Astrocyte (in vitro differentiated cells and primary cell): Measurements from ENCODE around the gene GKN1. TPM values are rescaled to one million over a fixed set of nuclear protein-coding genes. Genes with fewer than 3 reads are reported as not detected.
A peak's percentile ranks its signal among the peaks of the same experiment; 100 is the strongest.

Experiments
- DNase-seq: peaks from one replicate; pipeline ENCODE4 v3.0.0-alpha.2; 2010; ENCODE audit warnings: low read depth
- FAIRE-seq: peaks from 2 replicates; lab custom pipeline; 2011; peaks lifted over from hg19 to GRCh38; lab: Jason Lieb, UNC
- H2AFZ ChIP-seq: 2 replicates; pipeline ENCODE4 v1.6.0; 2012; ENCODE audit warnings: low read depth, low read length, inconsistent platforms
- H3K27ac ChIP-seq: 2 replicates; pipeline ENCODE4 v1.5.1; 2011; ENCODE audit warnings: low read depth, low read length, inconsistent platforms
- H3K27me3 ChIP-seq: 2 replicates; pipeline ENCODE4 v1.6.0; 2011; ENCODE audit warnings: low read length, inconsistent platforms; ENCODE audit not compliant: insufficient read depth
- H3K36me3 ChIP-seq: 2 replicates; pipeline ENCODE4 v1.5.1; 2011; ENCODE audit warnings: low read length, inconsistent platforms; ENCODE audit not compliant: insufficient read depth
- H3K4me1 ChIP-seq: 2 replicates; pipeline ENCODE4 v1.5.1; 2011; ENCODE audit warnings: low read length, inconsistent platforms; ENCODE audit not compliant: insufficient read depth
- H3K4me2 ChIP-seq: 2 replicates; pipeline ENCODE4 v1.6.0; 2012; ENCODE audit warnings: low read length, inconsistent platforms
- H3K4me3 ChIP-seq: 2 replicates; pipeline ENCODE4 v1.5.1; 2011; ENCODE audit warnings: low read depth, mild to moderate bottlenecking, low read length, inconsistent platforms; ENCODE audit not compliant: insufficient read depth
- H3K79me2 ChIP-seq: 2 replicates; pipeline ENCODE4 v1.6.0; 2012; ENCODE audit warnings: mild to moderate bottlenecking, low read length, inconsistent platforms; ENCODE audit not compliant: insufficient read depth
- H3K9ac ChIP-seq: 2 replicates; pipeline ENCODE4 v1.6.0; 2012; ENCODE audit warnings: mild to moderate bottlenecking, low read length, inconsistent platforms
- H3K9me3 ChIP-seq: 2 replicates; pipeline ENCODE4 v1.5.1; 2012; ENCODE audit warnings: low read depth, mild to moderate bottlenecking, low read length, inconsistent platforms; ENCODE audit not compliant: insufficient read depth
- H4K20me1 ChIP-seq: 2 replicates; pipeline ENCODE4 v1.6.0; 2012; ENCODE audit warnings: low read length, inconsistent platforms; ENCODE audit not compliant: insufficient read depth
- H3K27ac Mint-ChIP-seq: one replicate; pipeline ENCODE4 v1.8.0; 2021; ENCODE audit warnings: mild to moderate bottlenecking, mixed read lengths; ENCODE audit not compliant: unreplicated experiment
- H3K27me3 Mint-ChIP-seq: one replicate; pipeline ENCODE4 v1.8.0; 2021; ENCODE audit warnings: low read depth, mixed read lengths; ENCODE audit not compliant: unreplicated experiment
- H3K36me3 Mint-ChIP-seq: one replicate; pipeline ENCODE4 v1.8.0; 2021; ENCODE audit warnings: low read depth, mixed read lengths; ENCODE audit not compliant: unreplicated experiment
- H3K4me1 Mint-ChIP-seq: one replicate; pipeline ENCODE4 v1.8.0; 2021; ENCODE audit warnings: low read depth, mixed read lengths; ENCODE audit not compliant: unreplicated experiment
- H3K4me3 Mint-ChIP-seq: one replicate; pipeline ENCODE4 v1.8.0; 2021; ENCODE audit warnings: mild to moderate bottlenecking, moderate library complexity, mixed read lengths; ENCODE audit not compliant: unreplicated experiment
- H3K9me3 Mint-ChIP-seq: one replicate; pipeline ENCODE4 v1.8.0; 2021; ENCODE audit warnings: mild to moderate bottlenecking, mixed read lengths; ENCODE audit not compliant: unreplicated experiment
- CTCF ChIP-seq: IDR thresholded peaks from 2 replicates; pipeline ENCODE4 v1.5.1; 2011; ENCODE audit warnings: low read depth, mild to moderate bottlenecking, inconsistent platforms, low read length, moderate library complexity; ENCODE audit not compliant: insufficient read depth
- EZH2 ChIP-seq: IDR thresholded peaks from 2 replicates; pipeline ENCODE4 v1.6.1; 2012; ENCODE audit warnings: mild to moderate bottlenecking, low read length, inconsistent platforms; ENCODE audit not compliant: insufficient read depth
- total RNA-seq: library from RNA; stranded (reverse); gene quantifications from 2 replicates; pipeline ENCODE4 v1.2.1, GENCODE V29; 2021

The GKN1 gene
- total RNA-seq, 1 donor from 2014 or later, result not detected

- Histone ChIP-seq H2AFZ (no peak overlapping the region), H3K79me2 (no peaks in the 10 kb centered on the region), H3K4me1 (peaks cover 18% of the 10 kb centered on the region), H3K9ac (no peak overlapping the region), H3K27me3 (no peaks in the 10 kb centered on the region), H3K27ac (no peak overlapping the region), H3K9me3 (no peaks in the 10 kb centered on the region), H4K20me1 (no peaks in the 10 kb centered on the region), H3K4me3 (no peak overlapping the region), H3K36me3 (no peaks in the 10 kb centered on the region), H3K4me2 (no peak overlapping the region)
- H3K36me3 Mint-ChIP-seq, result no peaks in the 10 kb centered on the region
- no peak overlapping the region for H3K4me3 Mint-ChIP-seq
- H3K27ac Mint-ChIP-seq, result no peak overlapping the region
- FAIRE-seq (no peak), DNase-seq (no peak)
- H3K4me1 Mint-ChIP-seq, result peaks cover 19% of the 10 kb centered on the region
- no peak for TF ChIP-seq EZH2
- no peak for TF ChIP-seq CTCF
- H3K27me3 Mint-ChIP-seq, result no peaks in the 10 kb centered on the region
- H3K9me3 Mint-ChIP-seq, result no peaks in the 10 kb centered on the region
These were observed 34.1 kb upstream of the GKN1 start for GRCh38 chr2:68940369-68940768.

- FAIRE-seq (no peak), DNase-seq (no peak)
- H3K4me3 Mint-ChIP-seq, result no peak overlapping the region
- no peak for TF ChIP-seq CTCF
- no peak for TF ChIP-seq EZH2
- no peaks in the 10 kb centered on the region for H3K27me3 Mint-ChIP-seq
- Histone ChIP-seq H3K4me2 (no peak overlapping the region), H2AFZ (no peak overlapping the region), H3K4me3 (no peak overlapping the region), H4K20me1 (no peaks in the 10 kb centered on the region), H3K27me3 (no peaks in the 10 kb centered on the region), H3K4me1 (no peaks in the 10 kb centered on the region), H3K9me3 (no peaks in the 10 kb centered on the region), H3K79me2 (no peaks in the 10 kb centered on the region), H3K27ac (no peak overlapping the region), H3K36me3 (no peaks in the 10 kb centered on the region), H3K9ac (no peak overlapping the region)
- H3K4me1 Mint-ChIP-seq, result no peaks in the 10 kb centered on the region
- peaks cover 2% of the 10 kb centered on the region for H3K9me3 Mint-ChIP-seq
- H3K36me3 Mint-ChIP-seq, result no peaks in the 10 kb centered on the region
- no peak overlapping the region for H3K27ac Mint-ChIP-seq
These were observed 31.6 kb upstream of the GKN1 start for GRCh38 chr2:68942827-68943226.

- H3K4me3 ChIP-seq, result no peak overlapping the region
- no peaks in the 10 kb centered on the region for H3K27me3 ChIP-seq
- H3K4me2 ChIP-seq, result no peak overlapping the region
- FAIRE-seq (peak; percentile 75), DNase-seq (peak; percentile 14)
- no peaks in the 10 kb centered on the region for H3K9me3 ChIP-seq
- no peaks in the 10 kb centered on the region for H4K20me1 ChIP-seq
- no peaks in the 10 kb centered on the region for H3K4me1 ChIP-seq
- Mint-ChIP-seq H3K4me1 (no peaks in the 10 kb centered on the region), H3K9me3 (peaks cover 2% of the 10 kb centered on the region), H3K27ac (peak overlapping the region; percentile 64), H3K4me3 (no peak overlapping the region), H3K27me3 (no peaks in the 10 kb centered on the region), H3K36me3 (no peaks in the 10 kb centered on the region)
- H3K9ac ChIP-seq, result no peak overlapping the region
- H3K36me3 ChIP-seq, result no peaks in the 10 kb centered on the region
- H2AFZ ChIP-seq, result peak overlapping the region; percentile 88
- no peak overlapping the region for H3K27ac ChIP-seq
- no peaks in the 10 kb centered on the region for H3K79me2 ChIP-seq
- TF ChIP-seq CTCF, result peak; percentile 85
- no peak for TF ChIP-seq EZH2
These were observed 30.6 kb upstream of the GKN1 start for GRCh38 chr2:68943581-68944568.
